ENCODE results near the gene TIMM23.

Gene TIMM23

GRCh38 chr10:46004963-46005362, 32.7 kb downstream of the TIMM23 start:
- no peaks in the 10 kb centered on the region for H3K27me3 Mint-ChIP-seq
- no peaks in the 10 kb centered on the region for H3K9me3 Mint-ChIP-seq
- peaks cover 99% of the 10 kb centered on the region for H3K36me3 Mint-ChIP-seq (ENCODE audit: low read depth)
- no peak for DNase-seq
- H3K4me3 Mint-ChIP-seq = no peak overlapping the region
- no peak overlapping the region for H3K27ac Mint-ChIP-seq
- H3K4me1 Mint-ChIP-seq (ENCODE audit: low read depth) = peaks cover 4% of the 10 kb centered on the region

GRCh38 chr10:46005383-46005782, 33.1 kb downstream of the TIMM23 start:
- Mint-ChIP-seq H3K27ac (no peak overlapping the region), H3K9me3 (no peaks in the 10 kb centered on the region), H3K4me1 (ENCODE audit: low read depth) (peaks cover 4% of the 10 kb centered on the region), H3K27me3 (no peaks in the 10 kb centered on the region), H3K36me3 (ENCODE audit: low read depth) (peaks cover 99% of the 10 kb centered on the region), H3K4me3 (no peak overlapping the region)
- no peak for DNase-seq

GRCh38 chr10:46006219-46006618, 33.9 kb downstream of the TIMM23 start:
- no peaks in the 10 kb centered on the region for H3K9me3 Mint-ChIP-seq
- peak overlapping the region; percentile 85 for H3K27ac Mint-ChIP-seq
- H3K36me3 Mint-ChIP-seq (ENCODE audit: low read depth) = peaks cover 99% of the 10 kb centered on the region
- no peaks in the 10 kb centered on the region for H3K27me3 Mint-ChIP-seq
- no peak for DNase-seq
- peaks cover 5% of the 10 kb centered on the region for H3K4me1 Mint-ChIP-seq (ENCODE audit: low read depth)
- H3K4me3 Mint-ChIP-seq = no peak overlapping the region

GRCh38 chr10:46012746-46013145, 40.5 kb downstream of the TIMM23 start:
- DNase-seq = no peak
- H3K4me1 Mint-ChIP-seq (ENCODE audit: low read depth) = peaks cover 23% of the 10 kb centered on the region
- H3K4me3 Mint-ChIP-seq = no peak overlapping the region
- H3K27me3 Mint-ChIP-seq = no peaks in the 10 kb centered on the region
- H3K36me3 Mint-ChIP-seq (ENCODE audit: low read depth) = peaks cover 93% of the 10 kb centered on the region
- H3K27ac Mint-ChIP-seq = peak overlapping the region; percentile 79
- no peaks in the 10 kb centered on the region for H3K9me3 Mint-ChIP-seq

GRCh38 chr10:46014206-46014605, 41.9 kb downstream of the TIMM23 start:
- Mint-ChIP-seq H3K4me3 (no peak overlapping the region), H3K4me1 (ENCODE audit: low read depth) (peaks cover 37% of the 10 kb centered on the region), H3K9me3 (no peaks in the 10 kb centered on the region), H3K36me3 (ENCODE audit: low read depth) (peaks cover 90% of the 10 kb centered on the region), H3K27me3 (no peaks in the 10 kb centered on the region), H3K27ac (peak overlapping the region; percentile 28)
- DNase-seq = no peak

- Mint-ChIP-seq H3K36me3 (ENCODE audit: low read depth) (peaks cover 89% of the 10 kb centered on the region), H3K27ac (peak overlapping the region; percentile 28), H3K9me3 (no peaks in the 10 kb centered on the region), H3K27me3 (no peaks in the 10 kb centered on the region), H3K4me3 (no peak overlapping the region), H3K4me1 (ENCODE audit: low read depth) (peaks cover 44% of the 10 kb centered on the region)
- no peak for DNase-seq
These were observed 42.6 kb downstream of the TIMM23 start for GRCh38 chr10:46014683-46015405.

GRCh38 chr10:46016190-46016589, 43.9 kb downstream of the TIMM23 start:
- Mint-ChIP-seq H3K27ac (no peak overlapping the region), H3K9me3 (no peaks in the 10 kb centered on the region), H3K27me3 (no peaks in the 10 kb centered on the region), H3K36me3 (ENCODE audit: low read depth) (peaks cover 77% of the 10 kb centered on the region), H3K4me1 (ENCODE audit: low read depth) (peaks cover 56% of the 10 kb centered on the region), H3K4me3 (no peak overlapping the region)
- DNase-seq = no peak

GRCh38 chr10:46016811-46017210, 44.5 kb downstream of the TIMM23 start:
- Mint-ChIP-seq H3K4me1 (ENCODE audit: low read depth) (peaks cover 60% of the 10 kb centered on the region), H3K9me3 (no peaks in the 10 kb centered on the region), H3K27me3 (no peaks in the 10 kb centered on the region), H3K36me3 (ENCODE audit: low read depth) (peaks cover 77% of the 10 kb centered on the region), H3K27ac (peak overlapping the region; percentile 69), H3K4me3 (no peak overlapping the region)
- DNase-seq = no peak

- H3K36me3 Mint-ChIP-seq (ENCODE audit: low read depth) = peaks cover 76% of the 10 kb centered on the region
- peak overlapping the region; percentile 72 for H3K27ac Mint-ChIP-seq
- H3K27me3 Mint-ChIP-seq = no peaks in the 10 kb centered on the region
- H3K9me3 Mint-ChIP-seq = no peaks in the 10 kb centered on the region
- no peak overlapping the region for H3K4me3 Mint-ChIP-seq
- DNase-seq = no peak
- peaks cover 68% of the 10 kb centered on the region for H3K4me1 Mint-ChIP-seq (ENCODE audit: low read depth)
These were observed 45.4 kb downstream of the TIMM23 start for GRCh38 chr10:46017733-46018132.

GRCh38 chr10:46018453-46019176, 46.3 kb downstream of the TIMM23 start:
- peaks cover 69% of the 10 kb centered on the region for H3K36me3 Mint-ChIP-seq (ENCODE audit: low read depth)
- H3K9me3 Mint-ChIP-seq = no peaks in the 10 kb centered on the region
- H3K27ac Mint-ChIP-seq = peak overlapping the region; percentile 29
- H3K4me3 Mint-ChIP-seq = no peak overlapping the region
- no peaks in the 10 kb centered on the region for H3K27me3 Mint-ChIP-seq
- H3K4me1 Mint-ChIP-seq (ENCODE audit: low read depth) = peaks cover 76% of the 10 kb centered on the region
- no peak for DNase-seq

GRCh38 chr10:46019177-46019528, 46.9 kb downstream of the TIMM23 start:
- Mint-ChIP-seq H3K9me3 (no peaks in the 10 kb centered on the region), H3K36me3 (ENCODE audit: low read depth) (peaks cover 64% of the 10 kb centered on the region), H3K4me1 (ENCODE audit: low read depth) (peaks cover 81% of the 10 kb centered on the region), H3K27ac (peak overlapping the region; percentile 79), H3K27me3 (no peaks in the 10 kb centered on the region), H3K4me3 (no peak overlapping the region)
- no peak for DNase-seq

GRCh38 chr10:46019569-46020343, 47.5 kb downstream of the TIMM23 start:
- DNase-seq = no peak
- no peaks in the 10 kb centered on the region for H3K9me3 Mint-ChIP-seq

GRCh38 chr10:46020344-46020657, 48.0 kb downstream of the TIMM23 start:
- no peak for DNase-seq
- Mint-ChIP-seq H3K9me3 (no peaks in the 10 kb centered on the region), H3K27me3 (no peaks in the 10 kb centered on the region), H3K27ac (peak overlapping the region; percentile 79), H3K4me1 (ENCODE audit: low read depth) (peaks cover 90% of the 10 kb centered on the region), H3K36me3 (ENCODE audit: low read depth) (peaks cover 53% of the 10 kb centered on the region), H3K4me3 (peak overlapping the region; percentile 25)

More at GRCh38 chr10:46019569-46020343, 47.5 kb downstream of the TIMM23 start:
- Mint-ChIP-seq H3K4me1 (ENCODE audit: low read depth) (peaks cover 86% of the 10 kb centered on the region), H3K27ac (peak overlapping the region; percentile 79), H3K4me3 (peak overlapping the region; percentile 25), H3K36me3 (ENCODE audit: low read depth) (peaks cover 58% of the 10 kb centered on the region), H3K27me3 (no peaks in the 10 kb centered on the region)

GRCh38 chr10:46022978-46023702, 50.9 kb downstream of the TIMM23 start:
- no peaks in the 10 kb centered on the region for H3K27me3 Mint-ChIP-seq
- H3K4me1 Mint-ChIP-seq (ENCODE audit: low read depth) = peaks cover 93% of the 10 kb centered on the region
- peak overlapping the region; percentile 82 for H3K4me3 Mint-ChIP-seq
- H3K9me3 Mint-ChIP-seq = no peaks in the 10 kb centered on the region
- peaks cover 53% of the 10 kb centered on the region for H3K36me3 Mint-ChIP-seq (ENCODE audit: low read depth)
- peak; percentile 85 for DNase-seq
- peak overlapping the region; percentile 94 for H3K27ac Mint-ChIP-seq
